GM21423 (cell line): ENCODE measurements around the gene ROPN1L.
"Not testable (repeated sequence)": the region's sequence is repeated elsewhere in the genome, so short reads cannot be mapped to it uniquely, and the experiment has no call there.

Experiments
- ATAC-seq: cut with Tn5 transposase; IDR thresholded peaks from one replicate; pipeline ENCODE4 v1.9.1; 2021; ENCODE audit warnings: mild to moderate bottlenecking, moderate library complexity; ENCODE audit not compliant: unreplicated experiment

Gene ROPN1L

GRCh38 chr5:10441083-10441991, at the start of gene ROPN1L:
Gene ROPN1L, plus strand, starts transcription at chr5:10441879. Its CDS starts 289 bp downstream, at chr5:10442168.
- peak; percentile 99 for ATAC-seq

DNA sequence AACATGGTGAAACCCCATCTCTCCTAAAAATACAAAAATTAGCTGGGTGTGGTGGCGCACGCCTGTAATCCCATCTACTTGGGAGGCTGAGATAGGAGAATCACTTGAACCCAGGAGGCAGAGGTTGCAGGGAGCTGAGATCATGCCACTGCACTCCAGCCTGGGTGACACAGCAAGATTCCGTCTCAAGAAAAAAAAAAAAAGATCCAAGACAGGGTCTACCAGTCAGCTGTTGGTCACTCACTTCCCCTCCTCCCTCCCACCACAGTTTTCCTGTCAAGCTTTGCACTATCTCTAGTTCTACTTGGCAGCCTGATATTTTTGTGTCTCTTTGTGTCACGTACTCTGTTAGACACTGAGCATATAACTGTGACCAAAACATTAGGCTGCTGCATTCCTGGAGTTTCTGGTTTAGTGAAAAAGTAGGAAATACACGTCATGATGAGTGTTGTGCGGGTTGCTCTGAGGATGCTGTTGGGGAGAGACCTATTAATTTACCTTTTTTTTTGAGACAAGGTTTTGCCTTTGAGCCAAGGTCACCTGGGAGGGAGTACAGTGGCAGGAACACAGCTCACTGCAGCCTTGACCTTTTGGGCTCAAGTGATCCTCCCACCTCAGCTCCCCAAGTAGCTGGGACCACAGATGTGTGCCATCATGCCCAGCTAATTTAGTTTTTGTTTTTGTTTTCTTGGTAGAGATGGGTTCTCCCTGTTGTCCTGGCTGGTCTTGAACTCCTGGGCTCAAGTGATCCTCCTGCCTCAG, 48.9 kb upstream of the ROPN1L start:
- not testable (repeated sequence) for ATAC-seq

DNA sequence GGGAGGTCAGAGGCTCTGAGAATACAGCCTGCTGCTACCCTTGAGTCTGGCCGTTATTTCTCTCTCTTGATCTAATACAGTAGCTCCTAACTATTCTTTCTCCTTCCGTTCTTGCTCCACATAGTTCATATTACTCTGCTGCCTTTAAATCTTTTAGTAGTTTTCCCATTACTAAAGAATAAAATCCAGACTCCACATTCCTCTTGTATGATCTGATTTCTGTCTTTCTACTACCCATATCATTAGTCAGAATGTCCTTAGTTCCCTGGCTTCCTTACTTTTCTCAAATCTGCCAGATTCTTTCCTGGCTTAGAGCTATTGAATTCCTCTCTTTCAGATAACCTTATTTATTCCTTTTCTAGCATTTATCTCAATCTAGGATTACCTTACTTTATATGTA, 48.2 kb upstream of the ROPN1L start:
- ATAC-seq: no peak

DNA sequence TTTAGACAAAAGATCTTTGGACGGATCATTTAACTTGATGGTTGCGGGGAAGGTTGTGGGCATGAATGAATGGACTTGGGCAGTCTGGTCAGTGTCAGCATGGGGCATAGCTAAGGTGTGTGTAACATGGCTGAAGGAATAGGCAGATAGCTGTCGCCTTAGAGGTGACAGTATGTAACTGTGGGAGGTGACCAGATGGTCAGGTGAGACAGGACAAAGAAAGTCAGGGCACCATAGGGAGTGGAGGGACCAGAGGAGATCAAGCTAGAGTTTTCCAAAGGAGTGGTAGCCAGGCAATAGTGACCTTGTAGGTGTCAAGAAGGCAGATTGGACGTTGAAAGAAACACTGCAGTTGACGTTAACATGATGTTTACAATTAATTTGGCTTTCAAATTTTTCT, 45.1 kb upstream of the ROPN1L start:
- ATAC-seq: no peak

GRCh38 chr5:10399839-10400238, 41.8 kb upstream of the ROPN1L start:
- ATAC-seq: no peak

GRCh38 chr5:10400411-10400810, 41.3 kb upstream of the ROPN1L start:
- no peak for ATAC-seq

GRCh38 chr5:10400831-10401230, 40.8 kb upstream of the ROPN1L start:
- no peak for ATAC-seq

DNA sequence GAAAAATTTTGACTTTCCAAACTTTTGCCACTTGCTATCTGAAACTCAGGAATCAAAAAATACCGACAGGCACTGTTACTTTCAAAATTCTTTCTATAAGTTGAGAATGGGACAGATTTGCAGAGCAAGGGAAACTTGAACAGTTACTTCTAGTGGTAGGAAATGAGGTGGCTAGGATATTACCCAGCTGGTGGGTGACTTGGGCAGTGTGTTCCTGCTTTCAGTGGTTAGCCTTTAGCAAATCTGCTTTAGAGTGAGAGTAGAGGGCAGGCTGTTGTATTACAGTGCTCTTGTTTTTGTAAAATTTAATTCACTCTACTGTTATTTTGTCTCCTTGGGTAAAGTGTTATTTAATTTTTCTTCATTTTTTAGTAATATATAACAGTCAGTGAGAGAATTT, 40.2 kb upstream of the ROPN1L start:
- peak; percentile 85 for ATAC-seq

DNA sequence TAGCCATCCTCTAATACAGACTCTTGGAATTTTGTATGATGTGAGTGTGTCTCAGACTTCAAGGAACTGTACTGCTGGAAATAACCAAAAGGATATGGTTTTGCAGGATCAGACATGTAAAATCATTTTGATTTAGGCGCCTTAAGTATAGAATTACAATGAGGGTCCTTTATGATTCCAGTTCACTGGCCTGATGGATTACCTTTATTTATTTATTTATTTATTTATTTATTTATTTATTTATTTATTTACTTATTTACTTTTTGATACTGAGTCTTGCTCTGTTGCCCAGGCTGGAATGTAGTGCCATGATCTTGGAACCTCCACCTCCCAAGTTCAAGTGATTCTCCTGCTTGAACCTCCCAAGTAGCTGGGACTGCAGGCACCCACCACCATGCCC, 37.9 kb upstream of the ROPN1L start:
- ATAC-seq: no peak

DNA sequence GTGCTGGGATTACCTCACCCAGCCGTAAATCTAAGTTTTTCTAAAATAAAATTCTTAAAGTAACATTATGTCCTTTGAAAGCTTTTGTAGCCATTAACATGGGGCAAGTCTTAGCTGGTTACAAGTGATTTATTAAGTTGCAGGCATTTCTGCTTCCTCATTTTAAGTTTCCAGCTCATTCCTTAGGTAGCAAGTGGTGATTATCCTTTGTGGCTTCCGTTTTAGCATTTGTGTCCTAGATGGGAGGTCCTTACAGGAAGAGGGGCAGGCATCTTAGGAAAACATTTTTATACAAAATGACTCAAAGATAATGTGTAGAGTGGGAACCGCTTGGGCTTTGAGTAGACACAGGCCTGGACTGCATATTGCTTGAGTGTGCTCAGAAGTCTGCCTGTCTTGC, 35.0 kb upstream of the ROPN1L start:
- no peak for ATAC-seq

GRCh38 chr5:10409504-10409903, 32.2 kb upstream of the ROPN1L start:
- ATAC-seq: no peak

- no peak for ATAC-seq
Observed at GRCh38 chr5:10410662-10411061, 31.0 kb upstream of the ROPN1L start.

DNA sequence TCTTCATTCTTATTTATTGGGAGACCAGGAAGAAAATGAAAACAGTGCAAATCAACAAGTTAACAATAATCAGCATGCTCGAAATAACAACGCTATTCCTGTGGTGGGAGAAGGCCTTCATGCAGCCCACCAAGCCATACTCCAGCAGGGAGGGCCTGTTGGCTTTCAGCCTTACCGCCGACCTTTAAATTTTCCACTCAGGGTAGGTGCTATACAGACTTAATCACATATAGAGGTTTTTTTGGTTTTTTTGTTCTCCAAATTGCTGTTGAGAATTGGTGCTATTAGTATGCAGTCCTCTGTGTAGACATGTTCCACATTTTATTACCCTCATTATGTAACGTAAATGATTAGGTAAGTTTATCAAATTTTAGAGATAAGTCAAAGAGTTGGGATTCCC, 30.3 kb upstream of the ROPN1L start:
- no peak for ATAC-seq

- no peak for ATAC-seq
Observed at GRCh38 chr5:10416868-10417267, 24.8 kb upstream of the ROPN1L start.

- ATAC-seq: peak; percentile 73
Observed at GRCh38 chr5:10418654-10419345, 22.9 kb upstream of the ROPN1L start.

DNA sequence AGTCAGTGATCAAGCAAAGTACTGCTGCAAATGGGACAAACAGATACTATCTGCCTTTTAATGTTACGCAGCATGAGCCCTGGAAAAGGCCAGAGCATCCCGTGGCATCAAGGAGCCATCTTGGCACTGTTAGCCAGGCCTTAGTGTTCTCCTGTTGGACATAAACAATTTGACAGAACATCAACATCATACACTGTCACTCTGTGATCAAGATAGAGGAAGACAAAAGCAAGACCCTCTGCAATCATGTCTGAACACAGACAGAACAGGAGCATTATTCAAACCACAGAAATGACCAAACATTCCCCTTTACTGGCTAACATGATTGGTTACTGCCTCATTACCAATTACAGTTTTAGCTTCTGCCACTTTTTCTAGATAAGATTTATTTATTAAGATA, 21.2 kb upstream of the ROPN1L start:
- ATAC-seq: no peak

GRCh38 chr5:10420932-10421331, 20.7 kb upstream of the ROPN1L start:
- no peak for ATAC-seq

DNA sequence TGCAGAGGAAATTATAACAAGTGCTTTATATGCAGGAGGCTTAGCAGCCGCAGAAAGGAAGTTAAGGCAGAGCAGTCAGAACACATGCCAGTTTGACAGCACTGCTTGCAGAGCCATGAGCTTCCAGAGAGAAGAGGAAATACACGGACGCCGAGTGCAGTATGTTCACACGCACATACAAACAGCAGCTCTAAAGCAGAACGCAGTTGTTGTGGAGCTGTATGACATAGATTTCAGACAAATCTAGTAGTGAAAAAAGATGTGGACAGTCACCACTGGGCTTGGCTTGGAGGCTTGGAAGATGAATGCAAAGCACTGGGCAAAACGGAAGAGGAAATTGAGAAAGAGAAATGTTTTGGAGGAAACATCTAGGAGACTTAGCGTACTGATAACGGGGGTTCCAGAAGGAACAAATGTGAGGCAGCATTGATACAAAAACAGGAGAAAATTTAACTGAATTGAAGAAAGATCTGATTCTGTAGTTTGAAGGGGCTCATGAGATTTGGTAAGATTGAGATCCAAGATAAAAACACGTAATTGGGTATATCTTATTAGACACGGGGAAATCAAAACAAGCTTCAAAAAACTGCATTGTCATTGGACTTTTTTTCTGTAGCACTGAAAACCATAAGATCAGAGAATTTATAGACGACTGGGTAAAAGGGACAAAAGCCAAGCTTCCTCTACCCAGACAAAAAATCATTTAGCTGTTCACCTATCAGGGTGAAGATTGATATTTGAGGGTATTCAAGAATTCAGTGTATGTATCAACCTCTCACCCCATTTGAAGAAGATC, 19.6 kb upstream of the ROPN1L start:
- ATAC-seq: no peak

- no peak for ATAC-seq
Observed at GRCh38 chr5:10423022-10423421, 18.7 kb upstream of the ROPN1L start.

- no peak for ATAC-seq
Observed at GRCh38 chr5:10424124-10424731, 17.5 kb upstream of the ROPN1L start.
